Measurements from ENCODE around the gene MCF2L.

The MCF2L gene

DNA sequence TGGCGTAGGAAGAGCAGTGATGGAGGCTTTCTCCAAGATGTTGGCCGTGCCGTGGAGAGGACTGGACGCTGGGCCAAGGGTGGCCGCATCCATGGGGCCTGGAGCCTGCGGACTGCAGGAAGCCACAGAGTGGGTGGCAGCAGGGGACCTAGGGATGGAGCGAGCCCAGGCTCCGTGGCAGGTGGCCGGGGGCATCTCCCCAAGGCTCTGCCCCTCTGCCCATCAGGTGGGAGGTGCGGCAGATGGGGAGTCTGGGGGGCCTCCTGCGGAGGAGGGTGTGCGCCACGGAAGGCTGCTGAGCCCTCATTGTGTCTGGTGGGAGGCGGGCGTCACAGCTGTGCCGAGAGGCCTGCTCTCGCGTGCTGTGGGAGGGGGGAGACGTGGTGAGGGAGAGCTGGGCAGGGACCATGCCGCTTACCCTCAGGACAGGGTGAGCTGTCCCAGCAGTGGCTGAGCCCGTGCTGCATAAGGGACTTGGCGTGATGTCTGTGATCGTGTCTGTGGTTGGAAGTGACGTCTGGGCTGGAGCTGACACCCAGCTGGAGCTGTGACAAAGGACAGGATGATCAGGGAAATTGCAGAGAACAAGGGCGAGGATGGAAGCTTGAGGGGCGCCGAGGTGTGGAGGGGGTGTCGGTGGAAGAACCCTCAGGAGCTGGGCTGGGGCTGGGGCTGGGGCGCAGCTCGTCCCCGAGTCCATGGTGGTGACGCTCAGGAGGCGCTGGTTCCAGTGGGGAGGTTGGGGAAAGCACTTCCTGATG lies 13.4 kb downstream of the MCF2L start:
- DNase-seq (ENCODE audit: low read depth), result no peak

DNA sequence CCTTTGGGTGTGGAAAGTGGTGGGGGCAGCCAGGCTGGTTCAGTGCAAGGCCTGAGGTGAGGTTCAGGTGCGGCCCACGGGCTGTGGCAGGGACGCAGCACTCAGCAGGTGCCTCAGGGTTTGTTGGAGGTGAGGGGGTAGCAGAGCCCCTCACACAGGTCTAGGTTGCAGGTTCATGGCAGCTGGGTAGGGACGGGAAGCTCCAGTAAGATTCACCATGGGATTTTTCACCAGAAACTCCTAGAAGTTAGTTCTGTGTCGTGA lies 14.0 kb downstream of the MCF2L start:
- no peak for DNase-seq (ENCODE audit: low read depth)

DNA sequence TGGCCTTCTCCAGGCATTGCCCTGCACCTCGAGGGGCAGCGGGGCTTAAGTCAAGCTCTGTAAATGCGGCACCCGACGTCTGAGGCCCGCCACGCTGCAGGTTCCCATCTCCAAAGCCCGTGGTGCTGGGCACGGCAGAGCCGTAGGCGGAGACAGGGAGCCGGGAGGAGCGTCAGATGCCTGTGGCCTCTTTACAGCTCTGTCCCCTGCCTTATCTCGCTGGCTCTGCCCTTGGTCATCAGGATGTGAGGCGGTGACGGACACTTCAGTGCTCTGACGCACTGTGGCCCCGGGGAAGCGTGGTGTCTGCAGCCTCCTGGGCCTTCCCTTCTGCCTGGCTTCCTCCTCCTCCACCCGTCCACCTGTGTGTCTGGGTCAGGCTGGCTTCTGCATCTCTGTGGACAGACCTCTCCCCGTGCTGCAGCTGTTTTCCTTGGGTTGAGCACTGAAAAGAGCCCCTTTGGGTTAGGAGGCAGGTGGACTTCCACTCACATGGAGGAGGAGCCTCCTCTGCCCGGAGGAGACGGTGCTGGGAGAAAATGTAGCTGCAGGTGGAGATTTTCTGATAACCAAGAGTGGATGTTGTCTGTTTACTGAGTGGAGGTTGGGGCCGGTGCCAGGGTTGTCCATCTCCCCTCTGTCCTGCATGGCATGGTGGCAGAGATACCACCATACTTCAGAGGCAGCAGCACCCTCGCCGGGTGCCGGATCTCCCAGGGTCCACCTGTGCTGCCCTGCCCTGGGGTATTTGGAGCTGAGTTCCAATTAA lies 14.6 kb downstream of the MCF2L start:
- no peak for DNase-seq (ENCODE audit: low read depth)

DNA sequence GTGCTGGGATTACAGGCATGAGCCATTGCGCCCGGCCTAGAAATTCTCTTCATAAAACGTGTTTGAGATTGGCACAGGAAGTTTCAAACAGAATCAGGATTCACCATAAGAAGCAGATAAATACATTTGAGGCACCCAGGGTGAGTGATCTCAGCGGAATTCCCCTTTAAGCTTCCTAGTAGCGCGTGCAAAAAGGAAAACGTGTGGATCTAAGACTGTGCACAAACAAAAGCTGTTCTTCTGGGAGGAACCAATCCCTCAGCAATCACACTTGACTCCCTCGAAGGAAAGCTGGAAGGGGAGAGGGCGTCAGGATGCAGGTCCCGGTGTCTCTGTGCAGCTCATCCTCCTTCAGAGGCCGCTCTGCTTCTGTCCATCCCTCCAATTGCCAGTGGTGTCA lies 15.5 kb downstream of the MCF2L start:
- no peak for DNase-seq (ENCODE audit: low read depth)

DNA sequence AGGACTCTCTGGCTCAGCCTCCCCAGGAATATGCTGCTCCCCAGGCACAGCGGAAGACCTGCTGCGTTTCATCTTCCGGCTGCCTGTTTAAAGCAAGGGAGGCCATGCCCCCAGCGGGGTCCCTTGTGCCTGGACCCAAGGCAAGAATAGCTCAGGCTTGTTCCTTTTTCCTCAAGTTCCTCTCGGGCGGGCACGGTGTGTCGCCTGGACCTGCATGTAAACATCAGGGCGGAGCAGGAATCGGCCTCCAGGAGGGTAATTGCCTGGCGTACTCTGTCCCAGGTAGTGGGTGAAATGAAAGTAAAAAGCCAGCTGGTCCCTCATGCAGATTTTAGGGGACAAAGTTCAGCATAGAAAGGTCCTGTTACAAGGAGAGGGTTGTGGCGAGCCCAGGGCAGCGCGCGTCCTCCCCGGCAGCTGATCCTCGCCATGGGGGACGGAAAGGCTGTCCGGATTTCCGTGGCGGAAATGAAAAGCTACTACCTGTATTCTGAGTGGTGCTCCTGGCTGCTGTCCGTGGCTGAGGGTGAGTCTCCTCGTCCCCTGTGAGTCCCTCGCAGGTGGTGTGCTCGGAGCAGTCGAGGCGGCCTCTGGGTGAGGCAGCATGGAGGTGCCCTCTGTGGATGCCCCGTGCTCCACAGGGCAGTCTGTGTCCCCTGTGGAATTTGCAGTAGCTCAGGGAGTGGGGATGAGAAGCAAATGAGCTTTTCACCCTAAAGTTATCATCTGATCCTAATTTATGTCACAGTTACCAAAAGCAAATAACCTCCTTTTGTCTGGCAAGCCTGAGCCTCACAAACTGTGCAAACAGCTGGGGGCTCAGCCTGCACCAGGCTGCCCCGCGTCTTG lies 16.2 kb downstream of the MCF2L start:
- DNase-seq (ENCODE audit: low read depth), result no peak

DNA sequence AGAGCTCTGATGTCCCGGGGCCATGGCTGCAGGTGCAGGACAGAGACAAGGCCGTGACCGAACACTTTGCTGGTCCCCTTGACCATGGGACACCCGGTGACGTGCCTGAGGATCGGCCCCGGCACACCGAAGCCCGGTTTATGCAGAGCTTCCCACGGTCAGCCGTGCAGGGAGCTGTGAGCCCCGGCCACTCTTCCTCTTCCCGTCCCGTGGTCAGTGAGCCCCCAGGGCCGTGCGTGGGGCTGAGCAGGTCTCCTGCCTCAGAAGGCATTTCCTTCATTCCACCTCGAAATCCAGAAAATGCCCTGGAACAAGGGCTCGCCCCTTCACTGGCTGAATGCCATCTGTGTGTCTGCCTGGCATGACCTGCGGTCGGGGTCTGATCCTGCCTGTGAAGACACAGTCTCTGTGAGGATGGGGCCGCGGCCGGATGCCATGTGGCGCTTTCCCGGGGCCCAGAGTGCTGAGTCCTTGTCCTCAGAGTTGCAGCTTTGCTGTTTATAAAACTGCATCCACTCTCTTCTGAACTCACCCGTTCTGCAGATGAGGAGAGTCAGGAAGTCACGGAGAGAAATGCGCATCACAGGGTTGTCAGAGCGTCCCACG lies 16.9 kb downstream of the MCF2L start:
- no peak for DNase-seq (ENCODE audit: low read depth)

DNA sequence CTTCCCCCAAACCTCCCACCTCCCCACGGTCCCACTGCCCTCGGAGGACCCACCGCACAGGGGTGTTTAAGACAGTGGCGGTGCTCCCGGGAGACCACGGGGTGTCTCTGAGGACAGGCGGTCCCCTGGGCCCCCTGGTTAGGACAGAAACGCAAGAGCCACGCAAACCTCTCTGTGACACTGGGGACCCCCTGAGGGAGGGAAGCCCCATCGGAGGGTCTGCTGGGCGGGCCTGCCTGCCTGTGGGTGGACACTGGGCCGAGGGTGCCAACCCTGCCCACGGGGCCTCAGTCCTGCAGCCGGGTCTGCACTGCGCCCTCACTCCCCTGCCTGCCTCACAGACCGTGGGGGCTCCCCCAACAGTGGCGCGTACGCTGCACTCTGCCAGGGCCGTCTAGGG lies 17.5 kb downstream of the MCF2L start:
- DNase-seq (ENCODE audit: low read depth), result no peak

DNA sequence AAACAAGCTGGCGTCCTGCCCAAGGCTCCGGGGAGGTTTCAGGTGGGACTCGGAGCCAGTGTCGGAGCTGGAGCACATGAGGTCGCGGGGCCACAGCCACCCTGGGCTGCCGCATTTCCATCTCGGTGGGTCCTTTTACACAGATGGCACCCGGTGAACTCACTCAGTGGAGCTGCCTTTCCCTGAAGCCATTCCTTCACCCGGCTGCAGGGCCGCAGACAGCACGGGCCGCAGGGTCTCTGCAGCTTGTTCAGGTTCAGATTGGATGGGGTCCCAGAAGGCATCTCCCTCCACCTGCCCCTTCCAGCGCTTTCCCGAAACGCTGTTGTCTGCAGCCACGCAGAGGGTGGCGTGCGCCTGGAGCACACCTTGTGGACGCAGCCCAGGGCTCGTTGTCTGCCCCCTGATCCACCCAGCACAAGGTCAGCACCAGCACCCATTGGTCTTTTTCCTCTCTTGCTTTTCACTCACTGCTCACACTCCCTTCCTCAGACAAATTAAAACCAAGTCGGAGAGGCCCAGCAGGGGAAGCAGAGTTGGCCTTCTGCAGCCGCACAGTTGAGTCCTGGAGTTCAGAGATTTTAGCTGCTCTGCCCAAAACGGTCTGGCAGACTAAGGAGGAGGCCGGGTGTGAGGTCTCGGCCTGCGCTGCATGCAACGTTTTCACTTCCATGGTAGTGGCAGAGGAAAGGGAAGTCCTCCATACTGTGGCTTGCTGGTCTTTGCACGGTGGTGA lies 18.1 kb downstream of the MCF2L start:
- no peak for DNase-seq (ENCODE audit: low read depth)

DNA sequence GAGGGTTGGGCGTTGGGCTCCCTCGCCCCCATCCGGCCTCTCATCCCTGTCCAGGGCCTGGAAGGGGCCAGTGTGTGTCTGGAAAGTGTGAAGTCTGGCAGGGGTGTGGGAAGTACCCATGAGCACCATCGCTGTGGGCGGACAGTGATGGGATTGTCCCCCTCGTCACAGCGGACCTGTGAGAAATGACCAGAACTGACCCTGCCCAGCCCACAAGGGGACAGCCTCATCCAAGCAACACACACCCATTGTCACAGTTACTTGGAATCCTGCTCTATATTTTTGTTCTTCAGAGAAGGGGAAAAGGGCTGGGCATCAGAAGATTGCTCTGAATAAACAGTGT lies 18.6 kb downstream of the MCF2L start:
- no peak for DNase-seq (ENCODE audit: low read depth)

DNA sequence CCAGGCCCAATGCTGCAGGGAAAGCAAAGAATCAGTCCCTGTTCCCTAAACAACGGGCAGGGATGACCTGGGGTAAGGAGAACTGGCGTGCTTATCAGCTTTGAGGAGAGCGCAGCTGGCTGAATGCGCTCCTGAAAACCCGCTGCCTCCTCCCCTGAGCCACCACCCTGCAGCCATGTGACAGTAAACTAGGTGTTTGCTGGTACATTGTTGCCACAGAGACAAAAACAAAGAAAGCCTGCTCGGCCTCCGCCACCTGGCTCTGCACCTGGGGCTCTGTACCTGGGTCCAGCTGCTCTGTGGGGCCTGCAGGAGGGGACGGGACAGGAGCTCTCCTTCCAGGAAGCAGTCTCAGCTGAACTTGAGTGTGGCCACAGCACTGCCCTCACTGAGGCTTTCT lies 21.8 kb downstream of the MCF2L start:
- no peak for DNase-seq (ENCODE audit: low read depth)

DNA sequence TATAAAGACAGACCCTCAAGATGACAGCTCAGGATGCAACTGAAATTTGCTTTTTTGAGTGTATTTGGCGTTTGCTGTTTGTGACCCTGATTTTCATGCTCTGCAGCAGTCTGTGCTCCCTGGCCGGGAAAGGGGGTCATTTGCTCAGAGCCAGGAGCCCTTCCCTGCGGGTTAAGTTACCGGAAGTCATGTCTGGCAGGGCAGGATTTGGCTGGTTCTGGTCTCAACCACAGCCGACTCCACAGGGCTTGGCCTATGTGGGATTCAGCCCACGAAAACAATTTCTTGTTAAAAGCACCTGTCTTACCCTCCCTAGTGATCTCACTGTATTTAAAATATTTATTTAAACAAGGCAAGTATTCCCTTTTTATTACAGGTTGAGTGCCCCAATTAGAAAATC lies 22.6 kb downstream of the MCF2L start:
- DNase-seq (ENCODE audit: low read depth), result no peak

DNA sequence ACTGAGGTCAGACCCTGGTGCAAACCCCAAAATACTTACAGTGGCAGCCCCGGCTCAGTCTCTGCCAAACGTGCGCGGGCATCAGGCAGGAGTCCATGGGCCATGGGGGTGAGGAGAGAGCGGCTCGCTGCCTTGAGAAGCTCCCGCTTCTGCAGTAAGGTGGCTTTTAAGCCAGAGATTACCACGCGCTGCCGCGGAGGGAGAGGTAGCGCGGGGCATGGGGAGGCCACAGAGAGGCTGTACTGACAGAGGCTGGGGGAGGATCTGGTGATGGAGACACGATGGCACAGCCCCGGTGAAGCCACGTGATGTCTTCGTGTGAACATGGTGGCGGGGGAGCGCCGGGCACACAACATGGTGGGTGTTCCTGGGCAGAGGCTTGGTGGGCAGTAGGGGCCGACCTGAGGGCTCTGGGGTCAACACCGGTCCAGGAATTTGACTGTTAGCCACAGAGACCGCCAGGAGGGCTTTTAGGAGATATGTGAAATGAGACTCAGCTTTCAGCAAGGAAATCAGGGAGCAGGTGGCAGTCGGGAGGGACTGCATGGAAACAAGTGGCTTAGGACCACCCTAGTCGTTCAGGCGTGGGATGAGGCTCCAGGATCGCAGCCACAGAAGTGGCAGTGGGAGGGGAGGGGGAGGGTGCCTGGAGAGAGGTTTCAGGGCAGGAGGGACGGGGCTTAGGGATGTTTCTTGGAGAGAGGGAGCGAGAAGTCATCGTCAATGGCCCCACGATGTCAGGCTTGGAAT lies 24.1 kb downstream of the MCF2L start:
- no peak for DNase-seq (ENCODE audit: low read depth)

DNA sequence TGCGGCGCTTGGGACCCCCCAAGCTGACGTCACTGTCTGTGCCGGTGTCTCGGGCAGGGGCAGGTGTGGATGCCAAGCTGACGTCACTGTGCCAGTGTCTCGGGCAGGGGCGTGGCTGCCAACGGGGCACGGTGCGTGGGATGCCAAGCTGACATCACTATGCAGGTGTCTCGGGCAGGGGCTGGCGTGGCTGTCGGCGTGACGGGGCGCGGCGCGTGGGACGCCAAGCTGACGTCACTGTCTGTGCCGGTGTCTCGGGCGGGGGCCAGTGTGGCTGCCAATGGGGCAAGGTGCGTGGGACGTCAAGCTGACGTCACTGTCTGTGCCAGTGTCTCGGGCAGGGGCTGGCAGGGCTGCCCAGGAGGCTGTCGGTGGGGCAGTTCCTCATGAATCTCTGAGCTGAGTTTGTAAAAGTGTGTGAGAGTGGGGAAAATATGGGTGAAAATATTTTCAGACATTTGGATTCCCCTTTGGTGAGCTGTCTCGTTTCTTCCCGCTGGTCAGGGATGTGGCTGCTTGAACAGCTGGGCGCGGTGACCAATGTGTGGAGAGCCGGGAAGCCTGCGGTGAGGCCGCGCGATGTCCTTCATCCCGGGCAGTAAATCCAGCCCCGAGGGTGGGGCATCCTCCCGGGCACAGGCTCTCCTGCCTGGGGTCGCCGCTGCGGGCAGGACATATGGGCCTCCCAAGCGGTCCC lies 25.2 kb downstream of the MCF2L start:
- no peak for DNase-seq (ENCODE audit: low read depth)

DNA sequence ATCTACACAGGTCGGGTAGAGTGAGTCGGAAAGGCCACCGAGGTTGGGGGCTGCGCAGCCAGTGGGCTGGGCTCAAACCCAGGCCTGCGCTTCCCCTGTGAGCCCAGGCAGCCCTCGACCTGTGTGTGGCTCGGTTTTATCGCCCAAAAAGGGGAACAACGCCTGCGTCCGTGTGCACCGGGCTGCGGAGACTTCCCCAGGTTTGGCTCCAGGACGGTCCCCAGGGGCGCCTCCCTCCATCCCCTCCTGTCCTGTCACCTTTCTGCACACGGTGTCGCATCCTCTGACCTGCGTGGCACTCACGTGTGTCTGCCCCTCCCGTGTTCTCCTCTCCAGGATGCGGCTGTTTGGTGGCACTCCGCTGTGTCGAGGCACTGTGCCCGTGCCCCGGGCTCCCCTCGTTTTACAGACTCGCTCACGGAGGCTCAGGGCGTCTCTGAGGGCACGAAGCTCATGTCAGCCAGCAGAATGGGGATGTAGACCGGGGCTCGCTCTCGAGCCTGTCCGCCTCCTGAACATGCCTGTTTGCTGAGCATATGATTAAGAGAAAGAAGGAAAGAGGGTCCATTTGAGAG lies 25.9 kb downstream of the MCF2L start:
- no peak for DNase-seq (ENCODE audit: low read depth)

DNA sequence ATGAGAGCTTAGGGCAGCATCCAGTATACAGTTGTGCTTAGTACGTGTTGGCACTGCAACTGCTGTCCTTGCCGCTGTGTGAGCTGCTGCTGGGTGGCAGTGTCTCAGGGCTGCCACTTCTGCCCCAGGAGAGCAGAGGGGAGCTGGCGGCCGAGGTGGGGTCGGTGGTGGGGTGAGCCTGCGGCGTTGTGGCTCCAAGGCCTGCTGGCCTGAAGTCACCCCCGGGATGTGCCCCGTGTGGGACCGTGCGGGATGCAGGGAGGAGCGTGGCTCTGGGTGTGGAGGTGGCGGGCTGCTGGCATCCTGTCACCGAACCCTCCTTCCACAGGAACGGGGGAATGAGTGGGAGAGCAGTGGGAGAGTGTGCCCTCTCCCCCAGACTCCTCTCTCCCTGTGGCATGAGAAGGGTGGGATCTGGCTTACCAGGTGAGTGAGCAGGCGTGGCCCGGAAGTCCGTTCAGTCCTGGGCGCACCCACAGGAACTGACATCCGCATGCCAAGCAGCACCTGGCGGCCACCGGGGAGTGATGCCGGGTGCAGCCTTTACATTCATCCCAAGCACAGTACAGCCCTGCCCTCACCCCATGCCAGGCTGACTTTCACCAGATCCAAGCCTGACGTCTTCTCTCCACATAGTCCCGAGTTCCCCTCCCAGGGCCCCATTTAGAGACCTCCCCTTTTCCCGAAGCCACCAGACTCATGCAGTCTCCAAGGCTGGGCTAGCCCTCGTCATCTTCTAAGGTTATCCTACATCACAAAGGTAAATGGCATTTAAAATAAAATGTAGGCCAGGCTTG lies 26.6 kb downstream of the MCF2L start:
- DNase-seq (ENCODE audit: low read depth), result no peak

DNA sequence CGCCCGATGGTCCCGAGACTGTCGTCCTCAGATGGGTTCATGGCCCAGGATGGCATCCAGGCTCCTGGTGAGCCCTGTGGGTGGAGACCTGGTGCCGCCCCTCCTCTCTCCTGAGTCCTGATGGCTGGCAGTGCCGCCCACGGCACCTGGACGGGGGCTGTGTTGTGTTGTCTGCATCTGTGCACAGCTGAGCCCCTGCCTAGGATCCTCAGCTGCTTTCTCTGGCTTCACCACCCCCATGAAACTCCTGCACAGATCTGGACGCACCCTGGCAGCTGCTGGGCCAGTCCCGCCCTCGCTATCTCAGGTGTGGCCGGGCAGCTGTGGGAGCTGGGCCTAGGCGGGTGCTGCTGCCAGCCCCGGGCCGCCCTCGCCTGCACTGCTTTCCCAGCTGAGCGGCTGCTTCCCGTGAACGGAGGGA lies 27.7 kb downstream of the MCF2L start:
- no peak for DNase-seq (ENCODE audit: low read depth)

DNA sequence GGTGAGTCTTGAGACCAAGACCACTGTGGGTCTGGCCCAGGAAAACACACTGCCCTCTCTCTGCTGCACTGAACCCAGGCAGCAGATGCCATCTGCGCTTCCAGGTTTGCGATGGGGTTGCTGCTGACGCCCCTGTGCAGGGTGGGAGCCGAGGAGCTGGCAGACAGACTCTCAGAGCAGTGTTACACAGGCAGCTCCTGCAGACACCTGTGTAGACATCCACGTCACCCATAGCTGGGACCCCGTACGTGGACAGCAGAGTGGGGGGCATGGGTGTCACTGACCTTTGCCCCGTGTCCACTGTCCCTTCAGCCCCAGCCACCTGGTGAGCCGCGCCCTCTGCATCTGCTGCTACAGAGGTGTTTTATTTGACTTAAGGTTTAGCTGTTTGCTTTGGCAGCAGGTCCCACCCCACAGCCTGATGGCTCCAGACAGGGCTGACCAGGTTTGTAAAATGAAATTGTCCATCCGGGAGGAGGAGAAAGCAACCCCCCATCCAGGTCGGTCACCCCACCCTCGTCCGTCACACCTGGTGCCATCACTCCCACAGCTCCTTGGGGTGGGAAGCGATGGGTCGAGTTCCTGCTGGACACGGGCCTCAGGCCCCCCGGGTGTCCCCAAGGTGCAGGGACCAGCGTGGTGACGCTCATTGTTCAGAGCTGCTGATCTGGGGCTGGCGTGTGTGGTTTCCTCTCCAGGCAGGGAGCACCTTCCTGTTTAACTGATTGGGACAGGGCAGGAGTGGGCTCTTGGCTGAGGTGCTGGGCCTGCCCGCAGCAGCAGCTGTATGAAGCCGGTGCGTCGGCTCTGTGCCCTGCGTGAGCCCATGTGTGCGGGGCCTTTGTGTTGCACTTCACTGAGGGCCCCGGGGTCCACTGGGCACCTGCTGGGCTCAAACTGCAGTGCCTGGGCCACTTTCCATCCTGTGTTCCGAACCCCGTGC lies 28.4 kb downstream of the MCF2L start:
- no peak for DNase-seq (ENCODE audit: low read depth)

DNA sequence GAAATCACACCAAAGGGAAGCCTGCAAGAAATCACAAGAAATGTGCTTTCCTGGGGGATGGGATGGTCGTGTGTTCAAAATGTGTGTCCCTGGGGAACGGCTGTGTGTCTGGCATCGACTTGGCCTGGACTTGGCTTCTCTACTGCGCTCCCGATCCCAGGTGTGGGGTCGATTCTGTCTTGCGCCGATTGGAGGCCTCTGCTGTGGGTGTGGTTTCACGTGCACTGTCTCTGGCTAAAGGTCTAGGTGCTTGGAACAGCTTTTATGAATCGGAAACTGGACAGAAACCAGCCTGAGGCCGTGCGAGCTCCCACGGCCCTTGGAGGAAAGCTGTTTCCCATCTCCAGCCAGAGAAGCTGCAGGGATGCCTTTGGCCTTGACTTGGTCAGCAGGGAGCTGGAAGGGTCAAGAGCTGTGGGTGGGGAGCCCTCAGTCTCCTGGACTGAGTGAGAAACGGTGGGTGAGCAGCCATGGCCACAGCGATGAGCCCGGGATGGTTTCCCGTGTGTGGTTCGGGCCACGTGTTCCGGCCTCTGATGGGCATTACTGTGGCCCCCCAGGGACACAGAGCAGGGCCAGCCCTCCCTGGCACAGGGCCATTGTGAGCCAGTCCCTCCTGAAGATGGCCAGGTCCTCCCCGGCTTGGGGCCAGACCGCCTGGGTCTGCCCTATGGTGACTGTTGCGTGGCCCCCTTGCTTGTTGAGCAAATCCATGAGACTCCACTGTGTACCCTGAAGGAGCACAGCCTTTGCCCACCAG lies 29.7 kb downstream of the MCF2L start:
- DNase-seq (ENCODE audit: low read depth), result no peak
